ENCODE results near the gene KANK4.

KANK4 gene

DNA sequence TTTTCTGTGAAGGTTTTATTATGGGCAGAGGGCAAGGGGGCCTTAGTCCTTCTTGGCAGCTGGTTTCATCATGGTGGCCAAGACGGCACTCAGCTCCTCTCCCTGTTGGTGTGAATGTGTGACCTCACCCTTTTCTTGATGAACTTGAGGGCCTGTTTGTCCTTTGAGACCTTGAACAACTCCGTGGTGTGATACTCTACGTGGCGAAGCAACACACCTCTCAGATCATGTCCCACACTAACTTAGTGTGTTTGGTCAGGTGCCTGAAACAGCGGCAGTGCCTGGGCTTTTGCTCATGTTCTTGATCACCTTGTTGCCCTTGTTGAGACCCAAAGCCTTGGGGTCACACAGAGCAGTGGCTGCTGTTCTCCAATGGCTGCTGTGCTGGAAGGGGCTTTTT, 111.1 kb downstream of the KANK4 start:
- H3K9me3 Mint-ChIP-seq: peaks cover 23% of the 10 kb centered on the region
- H3K4me3 Mint-ChIP-seq: no peak overlapping the region
- peaks cover 11% of the 10 kb centered on the region for H3K27me3 Mint-ChIP-seq
- peaks cover 4% of the 10 kb centered on the region for H3K36me3 Mint-ChIP-seq (ENCODE audit: low read depth)
- H3K4me1 Mint-ChIP-seq (ENCODE audit: low read depth): no peaks in the 10 kb centered on the region
- H3K27ac Mint-ChIP-seq: no peak overlapping the region

DNA sequence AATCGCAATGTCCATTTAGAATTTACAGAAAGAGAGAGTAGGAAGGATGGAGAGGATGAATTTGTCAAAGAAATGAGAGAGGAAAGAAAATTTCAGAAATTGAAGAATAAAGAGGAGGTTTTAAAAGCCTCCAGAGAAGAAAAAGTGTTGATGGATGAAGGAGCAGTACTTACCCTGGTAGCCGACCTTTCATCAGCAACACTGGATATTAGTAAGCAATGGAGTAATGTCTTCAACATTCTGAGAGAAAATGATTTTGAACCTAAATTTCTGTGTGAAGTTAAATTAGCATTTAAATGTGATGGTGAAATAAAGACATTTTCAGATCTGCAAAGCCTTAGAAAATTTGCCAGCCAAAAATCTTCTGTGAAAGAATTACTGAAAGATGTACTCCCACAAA, 112.0 kb downstream of the KANK4 start:
- H3K4me3 Mint-ChIP-seq: no peak overlapping the region
- peaks cover 4% of the 10 kb centered on the region for H3K36me3 Mint-ChIP-seq (ENCODE audit: low read depth)
- peaks cover 11% of the 10 kb centered on the region for H3K27me3 Mint-ChIP-seq
- no peak overlapping the region for H3K27ac Mint-ChIP-seq
- peaks cover 23% of the 10 kb centered on the region for H3K9me3 Mint-ChIP-seq
- no peaks in the 10 kb centered on the region for H3K4me1 Mint-ChIP-seq (ENCODE audit: low read depth)

GRCh38 chr1:62198781-62199125, 120.5 kb downstream of the KANK4 start:
- Mint-ChIP-seq H3K36me3 (ENCODE audit: low read depth) (no peaks in the 10 kb centered on the region), H3K4me1 (ENCODE audit: low read depth) (peaks cover 7% of the 10 kb centered on the region), H3K27me3 (peaks cover 26% of the 10 kb centered on the region), H3K27ac (no peak overlapping the region), H3K4me3 (no peak overlapping the region), H3K9me3 (no peaks in the 10 kb centered on the region)

GRCh38 chr1:62198069-62198780, 121.0 kb downstream of the KANK4 start:
- no peak overlapping the region for H3K27ac Mint-ChIP-seq
- H3K4me1 Mint-ChIP-seq (ENCODE audit: low read depth): peaks cover 7% of the 10 kb centered on the region
- H3K4me3 Mint-ChIP-seq: no peak overlapping the region
- H3K27me3 Mint-ChIP-seq: peaks cover 30% of the 10 kb centered on the region
- H3K36me3 Mint-ChIP-seq (ENCODE audit: low read depth): no peaks in the 10 kb centered on the region
- H3K9me3 Mint-ChIP-seq: no peaks in the 10 kb centered on the region

- H3K27ac Mint-ChIP-seq: no peak overlapping the region
- no peaks in the 10 kb centered on the region for H3K9me3 Mint-ChIP-seq
- no peaks in the 10 kb centered on the region for H3K36me3 Mint-ChIP-seq (ENCODE audit: low read depth)
- H3K4me1 Mint-ChIP-seq (ENCODE audit: low read depth): peaks cover 7% of the 10 kb centered on the region
- H3K27me3 Mint-ChIP-seq: peaks cover 38% of the 10 kb centered on the region
- H3K4me3 Mint-ChIP-seq: peak overlapping the region; percentile 15
Observed at GRCh38 chr1:62196086-62196690, 123.0 kb downstream of the KANK4 start.

- Mint-ChIP-seq H3K27me3 (peaks cover 38% of the 10 kb centered on the region), H3K36me3 (ENCODE audit: low read depth) (no peaks in the 10 kb centered on the region), H3K4me1 (ENCODE audit: low read depth) (peaks cover 7% of the 10 kb centered on the region), H3K9me3 (no peaks in the 10 kb centered on the region), H3K27ac (no peak within 1 kb of the TSS), H3K4me3 (peak within 1 kb of the TSS; percentile 60)
Observed at GRCh38 chr1:62194651-62195544, 124.3 kb downstream of the KANK4 start, which contains the start of gene L1TD1. L1TD1 (plus strand) TSS chr1:62194849; CDS start chr1:62206629, 11,780 bp downstream.

- no peaks in the 10 kb centered on the region for H3K9me3 Mint-ChIP-seq
- H3K27me3 Mint-ChIP-seq: peaks cover 6% of the 10 kb centered on the region
- no peaks in the 10 kb centered on the region for H3K4me1 Mint-ChIP-seq (ENCODE audit: low read depth)
- no peaks in the 10 kb centered on the region for H3K36me3 Mint-ChIP-seq (ENCODE audit: low read depth)
- H3K27ac Mint-ChIP-seq: no peak overlapping the region
- H3K4me3 Mint-ChIP-seq: no peak overlapping the region
Observed at GRCh38 chr1:62188111-62188510, 131.1 kb downstream of the KANK4 start.

DNA sequence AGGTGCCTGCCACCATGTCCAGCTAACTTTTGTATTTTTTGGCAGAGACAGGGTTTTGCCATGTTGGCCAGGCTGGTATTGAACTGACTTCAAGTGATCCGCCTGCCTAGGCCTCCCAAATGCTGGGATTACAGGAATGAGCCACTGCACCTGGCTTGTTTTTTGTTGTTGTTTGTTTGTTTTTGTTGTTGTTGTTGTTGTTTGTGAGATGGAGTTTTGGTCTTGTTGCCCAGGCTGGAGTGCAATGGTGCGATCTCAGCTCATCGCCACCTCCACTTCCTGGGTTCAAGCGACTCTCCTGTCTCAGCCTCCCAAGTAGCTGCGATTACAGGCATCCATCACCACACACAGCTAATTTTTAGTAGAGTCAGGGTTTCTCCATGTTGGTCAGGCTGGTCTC, 131.7 kb downstream of the KANK4 start:
- Mint-ChIP-seq H3K4me1 (ENCODE audit: low read depth) (no peaks in the 10 kb centered on the region), H3K27ac (no peak overlapping the region), H3K4me3 (no peak overlapping the region), H3K27me3 (peaks cover under 1% of the 10 kb centered on the region), H3K36me3 (ENCODE audit: low read depth) (no peaks in the 10 kb centered on the region), H3K9me3 (no peaks in the 10 kb centered on the region)
